ENCODE results near the gene ATP11A. TPM values are rescaled to one million over a fixed set of nuclear protein-coding genes. Genes with fewer than 3 reads are reported as not detected.
A peak's percentile ranks its signal among the peaks of the same experiment; 100 is the strongest.

ATP11A gene
- total and polyA plus RNA-seq, 2 experiments from 2014 or later = 28.7 to 30.8 TPM

- H3K9me3 ChIP-seq (ENCODE audit: low read depth) = no peaks in the 10 kb centered on the region
- peak overlapping the region; percentile 12 for H3K4me2 ChIP-seq
- 62% methylated on average over 9 of the region's 16 CpGs for WGBS (ENCODE audit: low lambda C conversion rate, missing lambda C conversion rate)
- peaks cover 52% of the 10 kb centered on the region for H3K4me1 ChIP-seq (ENCODE audit: insufficient read depth)
- no peak overlapping the region for H2AFZ ChIP-seq
- H3K27ac ChIP-seq = peak overlapping the region; percentile 89
- no peaks in the 10 kb centered on the region for H4K20me1 ChIP-seq (ENCODE audit: insufficient read depth, poor library complexity, severe bottlenecking)
- H3K36me3 ChIP-seq (replicated peaks; ENCODE audit: insufficient read depth, low read depth) = no peaks in the 10 kb centered on the region
- no peaks in the 10 kb centered on the region for H3K9me2 ChIP-seq (replicated peaks; ENCODE audit: insufficient read depth)
- no peak for DNase-seq (ENCODE audit: low spot score)
- H3K79me2 ChIP-seq = peaks cover 83% of the 10 kb centered on the region
- no peak for TF ChIP-seq EZH2phosphoT487 (IDR thresholded peaks at IDR 0.05; ENCODE audit: low read depth, severe bottlenecking, unreplicated experiment)
- no peak for TF ChIP-seq EZH2 (IDR thresholded peaks at IDR 0.05; ENCODE audit: borderline replicate concordance)
- no peak for TF ChIP-seq CTCF (IDR thresholded peaks at IDR 0.05; ENCODE audit: poor library complexity)
- no peak overlapping the region for H3K4me3 ChIP-seq
- H3K27me3 ChIP-seq = no peaks in the 10 kb centered on the region
Measured at GRCh38 chr13:112713517-112714253, 23.8 kb downstream of the ATP11A start.

- Histone ChIP-seq H3K4me2 (peak overlapping the region; percentile 14), H3K36me3 (replicated peaks; ENCODE audit: insufficient read depth, low read depth) (no peaks in the 10 kb centered on the region), H3K4me3 (no peak overlapping the region), H3K9me3 (ENCODE audit: low read depth) (no peaks in the 10 kb centered on the region), H3K27me3 (no peaks in the 10 kb centered on the region), H3K27ac (peak overlapping the region; percentile 68), H2AFZ (no peak overlapping the region), H3K9me2 (replicated peaks; ENCODE audit: insufficient read depth) (no peaks in the 10 kb centered on the region), H3K4me1 (ENCODE audit: insufficient read depth) (peaks cover 58% of the 10 kb centered on the region), H4K20me1 (ENCODE audit: insufficient read depth, poor library complexity, severe bottlenecking) (no peaks in the 10 kb centered on the region), H3K79me2 (peaks cover 82% of the 10 kb centered on the region)
- DNase-seq (ENCODE audit: low spot score) = peak; percentile 67
- 76% methylated on average over 23 of the region's 23 CpGs for WGBS (ENCODE audit: low lambda C conversion rate, missing lambda C conversion rate)
- no peak for TF ChIP-seq EZH2 (IDR thresholded peaks at IDR 0.05; ENCODE audit: borderline replicate concordance)
- TF ChIP-seq EZH2phosphoT487 (IDR thresholded peaks at IDR 0.05; ENCODE audit: low read depth, severe bottlenecking, unreplicated experiment) = no peak
- no peak for TF ChIP-seq CTCF (IDR thresholded peaks at IDR 0.05; ENCODE audit: poor library complexity)
Measured at GRCh38 chr13:112714376-112715174, 24.7 kb downstream of the ATP11A start.

GRCh38 chr13:112715210-112715609, 25.4 kb downstream of the ATP11A start:
- no peaks in the 10 kb centered on the region for H3K36me3 ChIP-seq (replicated peaks; ENCODE audit: insufficient read depth, low read depth)
- TF ChIP-seq CTCF (IDR thresholded peaks at IDR 0.05; ENCODE audit: poor library complexity) (no peak), EZH2phosphoT487 (IDR thresholded peaks at IDR 0.05; ENCODE audit: low read depth, severe bottlenecking, unreplicated experiment) (no peak)
- H3K27ac ChIP-seq = peak overlapping the region; percentile 47
- H2AFZ ChIP-seq = no peak overlapping the region
- no peak for DNase-seq (ENCODE audit: low spot score)
- H3K9me2 ChIP-seq (replicated peaks; ENCODE audit: insufficient read depth) = no peaks in the 10 kb centered on the region
- H3K27me3 ChIP-seq = no peaks in the 10 kb centered on the region
- H3K9me3 ChIP-seq (ENCODE audit: low read depth) = no peaks in the 10 kb centered on the region
- H3K4me2 ChIP-seq = no peak overlapping the region
- no peaks in the 10 kb centered on the region for H4K20me1 ChIP-seq (ENCODE audit: insufficient read depth, poor library complexity, severe bottlenecking)
- 67% methylated on average over 1 of the region's 5 CpGs for WGBS (ENCODE audit: low lambda C conversion rate, missing lambda C conversion rate)
- no peak overlapping the region for H3K4me3 ChIP-seq
- peaks cover 82% of the 10 kb centered on the region for H3K79me2 ChIP-seq
- peaks cover 58% of the 10 kb centered on the region for H3K4me1 ChIP-seq (ENCODE audit: insufficient read depth)
